H1 (cell line): Measurements from ENCODE around the gene MEI1. TPM values are rescaled to one million over a fixed set of nuclear protein-coding genes. Genes with fewer than 3 reads are reported as not detected.

ENCODE experiments used
- ASH2L ChIP-seq: fragments of 200-600, 300-600 bp; sonication (generic); IDR thresholded peaks from one replicate; pipeline ENCODE4 v1.7.1; 2017; ENCODE audit warnings: low read length
- MAFK ChIP-seq: IDR thresholded peaks from 2 replicates; pipeline ENCODE4 v1.6.1; 2012; ENCODE audit warnings: low read depth, mild to moderate bottlenecking, improper control_type of control experiment, low read length
- POLR2AphosphoS5 ChIP-seq: IDR thresholded peaks from 2 replicates; pipeline ENCODE4 v1.6.1; 2011; ENCODE audit warnings: low read depth, low read length
- SP4 ChIP-seq: IDR thresholded peaks from 2 replicates; pipeline ENCODE4 v1.6.1; 2012; ENCODE audit warnings: low read length, inconsistent platforms
- TAF1 ChIP-seq: IDR thresholded peaks from 2 replicates; pipeline ENCODE4 v1.6.1; 2011; ENCODE audit warnings: mild to moderate bottlenecking, low read depth, low read length
- TBP ChIP-seq: IDR thresholded peaks from 2 replicates; pipeline ENCODE4 v1.6.1; 2011; ENCODE audit warnings: low read depth, low read length, improper control_type of control experiment
- TCF12 ChIP-seq: IDR thresholded peaks from 2 replicates; pipeline ENCODE4 v1.6.1; 2011; ENCODE audit warnings: low read depth, mild to moderate bottlenecking, low read length
- TEAD4 ChIP-seq: IDR thresholded peaks from 2 replicates; pipeline ENCODE4 v1.6.1; 2012; ENCODE audit warnings: low read depth, low read length, inconsistent platforms, mixed read lengths
- polyA plus RNA-seq, 7 experiments: library from polyadenylated mRNA; depleted of rRNA in 3 of 7; stranded (reverse) in 5 of 7; unstranded in 2 of 7; fragments of >200 nt in 5 of 7; fragments of 200-250 nt in 2 of 7; gene quantifications; 1 replicate in 5 of 7; 2 replicates in 1 of 7; 4 replicates in 1 of 7; pipeline versions ENCODE4 v1.2.1 to v1.2.3, GENCODE V29; 2011 to 2013; ENCODE audit warnings: missing spikeins in 2 of 7, mixed read lengths in 2 of 7
- total RNA-seq: library from RNA; stranded (reverse); fragmentation: NEBNext Ultra II Directional; extraction: Animal tissue kit (Norgen Biotek cat#: 25700); gene quantifications from 2 replicates; pipeline ENCODE4 v1.2.1, GENCODE V29; 2021
- TF ChIP-seq, protein P1 (sequence below): fragments of 300-600 bp; sonication (generic); IDR thresholded peaks from 2 replicates; pipeline ENCODE4 v1.7.1; 2012; ENCODE audit warnings: low read length, moderate library complexity, mild to moderate bottlenecking, inconsistent platforms; ENCODE audit not compliant: insufficient replicate concordance

The MEI1 gene
- total and polyA plus RNA-seq, 2 of the 8 experiments (the other 6 are each of a cell fraction or from before 2014, with no cell fraction given): 0.27 to 0.54 TPM

DNA sequence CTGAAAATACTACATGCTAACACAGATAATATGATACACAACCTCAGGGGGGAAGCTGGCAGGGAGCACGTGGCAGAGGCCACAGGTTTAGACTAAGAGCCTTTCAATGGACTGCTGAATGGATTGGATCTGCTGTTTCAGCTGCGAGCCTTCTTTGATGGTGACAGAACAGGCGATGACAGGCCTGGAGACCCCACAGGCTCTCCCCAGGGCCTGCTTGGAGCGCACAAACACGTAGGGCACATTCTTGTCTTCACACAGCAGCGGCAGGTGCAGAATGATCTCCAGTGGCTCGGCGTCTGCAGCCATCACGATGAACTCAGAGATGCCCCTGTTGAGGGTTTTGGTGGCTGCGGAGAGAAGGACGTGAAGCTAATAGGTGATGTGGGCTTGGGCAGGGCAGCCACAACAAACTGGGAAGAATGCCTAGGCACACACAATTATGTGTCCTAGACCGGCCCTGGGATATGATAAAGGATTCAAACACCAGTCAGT, 24.4 kb upstream of the MEI1 start (continued):
- TF ChIP-seq, protein P1, sequence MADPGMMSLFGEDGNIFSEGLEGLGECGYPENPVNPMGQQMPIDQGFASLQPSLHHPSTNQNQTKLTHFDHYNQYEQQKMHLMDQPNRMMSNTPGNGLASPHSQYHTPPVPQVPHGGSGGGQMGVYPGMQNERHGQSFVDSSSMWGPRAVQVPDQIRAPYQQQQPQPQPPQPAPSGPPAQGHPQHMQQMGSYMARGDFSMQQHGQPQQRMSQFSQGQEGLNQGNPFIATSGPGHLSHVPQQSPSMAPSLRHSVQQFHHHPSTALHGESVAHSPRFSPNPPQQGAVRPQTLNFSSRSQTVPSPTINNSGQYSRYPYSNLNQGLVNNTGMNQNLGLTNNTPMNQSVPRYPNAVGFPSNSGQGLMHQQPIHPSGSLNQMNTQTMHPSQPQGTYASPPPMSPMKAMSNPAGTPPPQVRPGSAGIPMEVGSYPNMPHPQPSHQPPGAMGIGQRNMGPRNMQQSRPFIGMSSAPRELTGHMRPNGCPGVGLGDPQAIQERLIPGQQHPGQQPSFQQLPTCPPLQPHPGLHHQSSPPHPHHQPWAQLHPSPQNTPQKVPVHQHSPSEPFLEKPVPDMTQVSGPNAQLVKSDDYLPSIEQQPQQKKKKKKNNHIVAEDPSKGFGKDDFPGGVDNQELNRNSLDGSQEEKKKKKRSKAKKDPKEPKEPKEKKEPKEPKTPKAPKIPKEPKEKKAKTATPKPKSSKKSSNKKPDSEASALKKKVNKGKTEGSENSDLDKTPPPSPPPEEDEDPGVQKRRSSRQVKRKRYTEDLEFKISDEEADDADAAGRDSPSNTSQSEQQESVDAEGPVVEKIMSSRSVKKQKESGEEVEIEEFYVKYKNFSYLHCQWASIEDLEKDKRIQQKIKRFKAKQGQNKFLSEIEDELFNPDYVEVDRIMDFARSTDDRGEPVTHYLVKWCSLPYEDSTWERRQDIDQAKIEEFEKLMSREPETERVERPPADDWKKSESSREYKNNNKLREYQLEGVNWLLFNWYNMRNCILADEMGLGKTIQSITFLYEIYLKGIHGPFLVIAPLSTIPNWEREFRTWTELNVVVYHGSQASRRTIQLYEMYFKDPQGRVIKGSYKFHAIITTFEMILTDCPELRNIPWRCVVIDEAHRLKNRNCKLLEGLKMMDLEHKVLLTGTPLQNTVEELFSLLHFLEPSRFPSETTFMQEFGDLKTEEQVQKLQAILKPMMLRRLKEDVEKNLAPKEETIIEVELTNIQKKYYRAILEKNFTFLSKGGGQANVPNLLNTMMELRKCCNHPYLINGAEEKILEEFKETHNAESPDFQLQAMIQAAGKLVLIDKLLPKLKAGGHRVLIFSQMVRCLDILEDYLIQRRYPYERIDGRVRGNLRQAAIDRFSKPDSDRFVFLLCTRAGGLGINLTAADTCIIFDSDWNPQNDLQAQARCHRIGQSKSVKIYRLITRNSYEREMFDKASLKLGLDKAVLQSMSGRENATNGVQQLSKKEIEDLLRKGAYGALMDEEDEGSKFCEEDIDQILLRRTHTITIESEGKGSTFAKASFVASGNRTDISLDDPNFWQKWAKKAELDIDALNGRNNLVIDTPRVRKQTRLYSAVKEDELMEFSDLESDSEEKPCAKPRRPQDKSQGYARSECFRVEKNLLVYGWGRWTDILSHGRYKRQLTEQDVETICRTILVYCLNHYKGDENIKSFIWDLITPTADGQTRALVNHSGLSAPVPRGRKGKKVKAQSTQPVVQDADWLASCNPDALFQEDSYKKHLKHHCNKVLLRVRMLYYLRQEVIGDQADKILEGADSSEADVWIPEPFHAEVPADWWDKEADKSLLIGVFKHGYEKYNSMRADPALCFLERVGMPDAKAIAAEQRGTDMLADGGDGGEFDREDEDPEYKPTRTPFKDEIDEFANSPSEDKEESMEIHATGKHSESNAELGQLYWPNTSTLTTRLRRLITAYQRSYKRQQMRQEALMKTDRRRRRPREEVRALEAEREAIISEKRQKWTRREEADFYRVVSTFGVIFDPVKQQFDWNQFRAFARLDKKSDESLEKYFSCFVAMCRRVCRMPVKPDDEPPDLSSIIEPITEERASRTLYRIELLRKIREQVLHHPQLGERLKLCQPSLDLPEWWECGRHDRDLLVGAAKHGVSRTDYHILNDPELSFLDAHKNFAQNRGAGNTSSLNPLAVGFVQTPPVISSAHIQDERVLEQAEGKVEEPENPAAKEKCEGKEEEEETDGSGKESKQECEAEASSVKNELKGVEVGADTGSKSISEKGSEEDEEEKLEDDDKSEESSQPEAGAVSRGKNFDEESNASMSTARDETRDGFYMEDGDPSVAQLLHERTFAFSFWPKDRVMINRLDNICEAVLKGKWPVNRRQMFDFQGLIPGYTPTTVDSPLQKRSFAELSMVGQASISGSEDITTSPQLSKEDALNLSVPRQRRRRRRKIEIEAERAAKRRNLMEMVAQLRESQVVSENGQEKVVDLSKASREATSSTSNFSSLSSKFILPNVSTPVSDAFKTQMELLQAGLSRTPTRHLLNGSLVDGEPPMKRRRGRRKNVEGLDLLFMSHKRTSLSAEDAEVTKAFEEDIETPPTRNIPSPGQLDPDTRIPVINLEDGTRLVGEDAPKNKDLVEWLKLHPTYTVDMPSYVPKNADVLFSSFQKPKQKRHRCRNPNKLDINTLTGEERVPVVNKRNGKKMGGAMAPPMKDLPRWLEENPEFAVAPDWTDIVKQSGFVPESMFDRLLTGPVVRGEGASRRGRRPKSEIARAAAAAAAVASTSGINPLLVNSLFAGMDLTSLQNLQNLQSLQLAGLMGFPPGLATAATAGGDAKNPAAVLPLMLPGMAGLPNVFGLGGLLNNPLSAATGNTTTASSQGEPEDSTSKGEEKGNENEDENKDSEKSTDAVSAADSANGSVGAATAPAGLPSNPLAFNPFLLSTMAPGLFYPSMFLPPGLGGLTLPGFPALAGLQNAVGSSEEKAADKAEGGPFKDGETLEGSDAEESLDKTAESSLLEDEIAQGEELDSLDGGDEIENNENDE: no peak
- TF ChIP-seq TBP: no peak
- TF ChIP-seq ASH2L: no peak
- no peak for TF ChIP-seq POLR2AphosphoS5
- no peak for TF ChIP-seq TAF1
- TF ChIP-seq MAFK: no peak
- no peak for TF ChIP-seq SP4
- TF ChIP-seq TEAD4: no peak
- TF ChIP-seq TCF12: no peak
